Neural cell (in vitro differentiated cells): ENCODE measurements around the gene THAP4. TPM values are rescaled to one million over a fixed set of nuclear protein-coding genes. Genes with fewer than 3 reads are reported as not detected.

Experiments
- H2AFZ ChIP-seq: fragments of 200-600, 300-800 bp; sonication (generic), shearing (Covaris generic); 2 replicates; pipeline ENCODE4 v1.6.0; 2014; ENCODE audit warnings: low read depth, mild to moderate bottlenecking, antibody characterized with exemption, low read length, moderate library complexity
- H3F3A ChIP-seq: fragments of 200-600 bp; shearing (Covaris generic); 2 replicates; pipeline ENCODE4 v1.6.1; 2016; ENCODE audit warnings: mild to moderate bottlenecking, moderate library complexity, mixed read lengths, antibody characterized with exemption, low read length; ENCODE audit not compliant: insufficient read depth, poor library complexity, severe bottlenecking
- H3K27ac ChIP-seq: fragments of 200-600, 300-800 bp; sonication (generic), shearing (Covaris generic); 2 replicates; pipeline ENCODE4 v1.5.1; 2014; ENCODE audit warnings: mild to moderate bottlenecking, low read length, moderate library complexity
- H3K27me3 ChIP-seq: fragments of 300-800, 200-600 bp; sonication (generic), shearing (Covaris generic); 2 replicates; pipeline ENCODE4 v1.6.0; 2014; ENCODE audit warnings: mild to moderate bottlenecking, low read depth, low read length, moderate library complexity; ENCODE audit not compliant: insufficient read depth
- H3K36me3 ChIP-seq: fragments of 300-800, 200-600 bp; sonication (generic), shearing (Covaris generic); 2 replicates; pipeline ENCODE4 v1.5.1; 2014; ENCODE audit warnings: mild to moderate bottlenecking, antibody characterized with exemption, low read length, moderate library complexity; ENCODE audit not compliant: insufficient read depth
- H3K4me2 ChIP-seq: fragments of 300-800, 200-600 bp; sonication (generic), shearing (Covaris generic); 2 replicates; pipeline ENCODE4 v1.6.0; 2014; ENCODE audit warnings: mild to moderate bottlenecking, low read length
- H3K4me3 ChIP-seq: fragments of 300-800, 200-600 bp; sonication (generic), shearing (Covaris generic); 2 replicates; pipeline ENCODE4 v1.5.1; 2014; ENCODE audit warnings: mild to moderate bottlenecking, low read length, moderate library complexity
- H3K79me2 ChIP-seq: fragments of 200-600 bp; shearing (Covaris generic); replicated peaks from 2 replicates; pipeline ENCODE4 v1.6.0; 2014; ENCODE audit warnings: mild to moderate bottlenecking, low read length, moderate library complexity; ENCODE audit not compliant: insufficient read depth
- H3K9ac ChIP-seq: fragments of 300-800, 200-600 bp; sonication (generic), shearing (Covaris generic); 2 replicates; pipeline ENCODE4 v1.6.1; 2016; ENCODE audit warnings: mild to moderate bottlenecking, low read length, mixed read lengths
- H3K9me2 ChIP-seq: fragments of 200-600 bp; shearing (Covaris generic); 2 replicates; pipeline ENCODE4 v1.6.1; 2016; ENCODE audit warnings: mild to moderate bottlenecking, low read length, mixed read lengths; ENCODE audit not compliant: insufficient read depth
- H3K9me3 ChIP-seq: fragments of 200-600, 300-800 bp; sonication (generic), shearing (Covaris generic); 2 replicates; pipeline ENCODE4 v1.6.1; 2016; ENCODE audit warnings: mild to moderate bottlenecking, mixed run types, low read length, moderate library complexity, mixed read lengths
- H4K20me1 ChIP-seq: fragments of 200-600 bp; shearing (Covaris generic); 2 replicates; pipeline ENCODE4 v1.6.1; 2016; ENCODE audit warnings: mild to moderate bottlenecking, mixed run types; ENCODE audit not compliant: insufficient read depth
- EP300 ChIP-seq: fragments of 450-650 bp; conservative IDR thresholded peaks from 2 replicates; pipeline ENCODE4 v1.6.1; 2014; ENCODE audit warnings: antibody characterized with exemption, mild to moderate bottlenecking, moderate library complexity; ENCODE audit not compliant: poor library complexity, severe bottlenecking
- EZH2 ChIP-seq: fragments of 200-600, 300-800 bp; shearing (Covaris generic), sonication (generic); IDR thresholded peaks from 2 replicates; pipeline ENCODE4 v1.6.1; 2014; ENCODE audit warnings: antibody characterized with exemption, low read length, borderline replicate concordance, mild to moderate bottlenecking; ENCODE audit not compliant: insufficient read depth, poor library complexity, severe bottlenecking
- MXI1 ChIP-seq: fragments of 450-650 bp; conservative IDR thresholded peaks from 2 replicates; pipeline ENCODE4 v1.6.1; 2014; ENCODE audit warnings: antibody characterized with exemption, mild to moderate bottlenecking; ENCODE audit not compliant: poor library complexity, severe bottlenecking
- POLR2AphosphoS5 ChIP-seq: IDR thresholded peaks from 2 replicates; pipeline ENCODE4 v1.6.1; 2012
- RAD21 ChIP-seq: fragments of 450-650 bp; conservative IDR thresholded peaks from 2 replicates; pipeline ENCODE4 v1.6.1; 2014; ENCODE audit warnings: antibody characterized with exemption, mild to moderate bottlenecking, moderate library complexity
- SMC3 ChIP-seq: fragments of 450-650 bp; conservative IDR thresholded peaks from 2 replicates; pipeline ENCODE4 v1.6.1; 2014; ENCODE audit warnings: antibody characterized with exemption, mild to moderate bottlenecking, moderate library complexity; ENCODE audit not compliant: poor library complexity
- TAF1 ChIP-seq: IDR thresholded peaks from 2 replicates; pipeline ENCODE4 v1.6.1; 2012; ENCODE audit warnings: low read depth
- polyA plus RNA-seq: library from polyadenylated mRNA; depleted of rRNA; stranded (reverse); fragments of >200 nt; gene quantifications from 2 replicates; pipeline ENCODE4 v1.2.3, GENCODE V29; 2014
- TF ChIP-seq, protein P1 (sequence below): IDR thresholded peaks from 2 replicates; pipeline ENCODE4 v1.6.1; 2012; ENCODE audit warnings: borderline replicate concordance
- TF ChIP-seq, protein P2 (sequence below): fragments of 450-650 bp; IDR thresholded peaks from 2 replicates; pipeline ENCODE4 v1.5.1; 2014; ENCODE audit warnings: antibody characterized with exemption, mild to moderate bottlenecking, moderate library complexity; ENCODE audit not compliant: poor library complexity, severe bottlenecking

Gene THAP4
- polyA plus RNA-seq, 1 donor from 2014 or later = 30.8 TPM

DNA sequence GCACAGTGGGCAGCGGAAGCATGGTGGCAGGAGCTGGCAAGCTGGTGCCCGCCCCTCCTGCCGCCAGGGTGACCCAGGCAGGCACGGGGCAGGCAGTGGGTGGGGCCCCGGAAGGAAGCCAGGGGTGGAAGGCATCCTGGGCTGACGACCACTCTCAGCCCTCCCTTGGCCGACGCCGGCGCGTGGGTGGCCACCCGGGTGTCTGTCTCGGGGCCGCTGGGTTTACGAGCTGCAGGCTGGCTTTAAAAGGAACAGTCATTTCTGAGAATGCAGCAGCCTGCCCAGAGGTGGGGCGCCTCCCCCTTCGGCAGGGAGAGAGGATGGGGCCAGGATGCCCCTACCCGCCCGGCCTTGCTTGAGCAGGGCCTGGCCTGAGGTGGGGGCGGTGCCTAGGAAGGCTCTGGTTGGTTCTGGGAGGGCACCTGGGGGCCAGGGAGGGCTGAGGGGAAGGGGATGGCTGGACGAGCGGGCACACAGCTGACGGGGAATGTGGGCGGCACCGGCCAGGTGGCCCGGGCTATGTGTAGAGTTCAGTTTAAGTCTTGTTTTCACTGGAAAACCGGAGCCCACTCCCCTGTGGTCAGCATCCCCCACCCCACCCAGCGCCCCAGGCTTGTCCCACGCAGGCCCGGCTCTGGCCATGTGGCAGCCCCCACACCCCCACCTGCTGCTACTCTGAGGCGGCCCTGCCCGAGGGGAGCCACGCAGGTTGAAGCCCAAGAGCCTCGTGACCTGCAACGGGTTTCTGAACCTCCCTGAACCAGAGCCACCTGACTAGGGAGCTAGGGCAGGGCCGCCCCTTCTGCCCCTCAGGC is 72.2 kb downstream of the THAP4 start:
- no peaks in the 10 kb centered on the region for H3K9me2 ChIP-seq
- no peaks in the 10 kb centered on the region for H3K79me2 ChIP-seq
- H3F3A ChIP-seq = no peaks in the 10 kb centered on the region
- H4K20me1 ChIP-seq = no peaks in the 10 kb centered on the region
- H3K9me3 ChIP-seq = no peaks in the 10 kb centered on the region
- H2AFZ ChIP-seq = no peak overlapping the region
- no peaks in the 10 kb centered on the region for H3K36me3 ChIP-seq
- H3K27ac ChIP-seq = no peak overlapping the region
- TF ChIP-seq MXI1 = no peak
- no peak for TF ChIP-seq EZH2
- TF ChIP-seq, protein P1, sequence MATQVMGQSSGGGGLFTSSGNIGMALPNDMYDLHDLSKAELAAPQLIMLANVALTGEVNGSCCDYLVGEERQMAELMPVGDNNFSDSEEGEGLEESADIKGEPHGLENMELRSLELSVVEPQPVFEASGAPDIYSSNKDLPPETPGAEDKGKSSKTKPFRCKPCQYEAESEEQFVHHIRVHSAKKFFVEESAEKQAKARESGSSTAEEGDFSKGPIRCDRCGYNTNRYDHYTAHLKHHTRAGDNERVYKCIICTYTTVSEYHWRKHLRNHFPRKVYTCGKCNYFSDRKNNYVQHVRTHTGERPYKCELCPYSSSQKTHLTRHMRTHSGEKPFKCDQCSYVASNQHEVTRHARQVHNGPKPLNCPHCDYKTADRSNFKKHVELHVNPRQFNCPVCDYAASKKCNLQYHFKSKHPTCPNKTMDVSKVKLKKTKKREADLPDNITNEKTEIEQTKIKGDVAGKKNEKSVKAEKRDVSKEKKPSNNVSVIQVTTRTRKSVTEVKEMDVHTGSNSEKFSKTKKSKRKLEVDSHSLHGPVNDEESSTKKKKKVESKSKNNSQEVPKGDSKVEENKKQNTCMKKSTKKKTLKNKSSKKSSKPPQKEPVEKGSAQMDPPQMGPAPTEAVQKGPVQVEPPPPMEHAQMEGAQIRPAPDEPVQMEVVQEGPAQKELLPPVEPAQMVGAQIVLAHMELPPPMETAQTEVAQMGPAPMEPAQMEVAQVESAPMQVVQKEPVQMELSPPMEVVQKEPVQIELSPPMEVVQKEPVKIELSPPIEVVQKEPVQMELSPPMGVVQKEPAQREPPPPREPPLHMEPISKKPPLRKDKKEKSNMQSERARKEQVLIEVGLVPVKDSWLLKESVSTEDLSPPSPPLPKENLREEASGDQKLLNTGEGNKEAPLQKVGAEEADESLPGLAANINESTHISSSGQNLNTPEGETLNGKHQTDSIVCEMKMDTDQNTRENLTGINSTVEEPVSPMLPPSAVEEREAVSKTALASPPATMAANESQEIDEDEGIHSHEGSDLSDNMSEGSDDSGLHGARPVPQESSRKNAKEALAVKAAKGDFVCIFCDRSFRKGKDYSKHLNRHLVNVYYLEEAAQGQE = no peak
- TF ChIP-seq SMC3 = no peak
- no peak for TF ChIP-seq EP300
- no peak for TF ChIP-seq RAD21
- TF ChIP-seq POLR2AphosphoS5 = no peak
- TF ChIP-seq, protein P2, sequence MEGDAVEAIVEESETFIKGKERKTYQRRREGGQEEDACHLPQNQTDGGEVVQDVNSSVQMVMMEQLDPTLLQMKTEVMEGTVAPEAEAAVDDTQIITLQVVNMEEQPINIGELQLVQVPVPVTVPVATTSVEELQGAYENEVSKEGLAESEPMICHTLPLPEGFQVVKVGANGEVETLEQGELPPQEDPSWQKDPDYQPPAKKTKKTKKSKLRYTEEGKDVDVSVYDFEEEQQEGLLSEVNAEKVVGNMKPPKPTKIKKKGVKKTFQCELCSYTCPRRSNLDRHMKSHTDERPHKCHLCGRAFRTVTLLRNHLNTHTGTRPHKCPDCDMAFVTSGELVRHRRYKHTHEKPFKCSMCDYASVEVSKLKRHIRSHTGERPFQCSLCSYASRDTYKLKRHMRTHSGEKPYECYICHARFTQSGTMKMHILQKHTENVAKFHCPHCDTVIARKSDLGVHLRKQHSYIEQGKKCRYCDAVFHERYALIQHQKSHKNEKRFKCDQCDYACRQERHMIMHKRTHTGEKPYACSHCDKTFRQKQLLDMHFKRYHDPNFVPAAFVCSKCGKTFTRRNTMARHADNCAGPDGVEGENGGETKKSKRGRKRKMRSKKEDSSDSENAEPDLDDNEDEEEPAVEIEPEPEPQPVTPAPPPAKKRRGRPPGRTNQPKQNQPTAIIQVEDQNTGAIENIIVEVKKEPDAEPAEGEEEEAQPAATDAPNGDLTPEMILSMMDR = no peak
- TF ChIP-seq TAF1 = no peak
- no peak overlapping the region for H3K4me3 ChIP-seq
- H3K9ac ChIP-seq = no peak overlapping the region
- no peak overlapping the region for H3K4me2 ChIP-seq
- H3K27me3 ChIP-seq = peaks cover 11% of the 10 kb centered on the region

DNA sequence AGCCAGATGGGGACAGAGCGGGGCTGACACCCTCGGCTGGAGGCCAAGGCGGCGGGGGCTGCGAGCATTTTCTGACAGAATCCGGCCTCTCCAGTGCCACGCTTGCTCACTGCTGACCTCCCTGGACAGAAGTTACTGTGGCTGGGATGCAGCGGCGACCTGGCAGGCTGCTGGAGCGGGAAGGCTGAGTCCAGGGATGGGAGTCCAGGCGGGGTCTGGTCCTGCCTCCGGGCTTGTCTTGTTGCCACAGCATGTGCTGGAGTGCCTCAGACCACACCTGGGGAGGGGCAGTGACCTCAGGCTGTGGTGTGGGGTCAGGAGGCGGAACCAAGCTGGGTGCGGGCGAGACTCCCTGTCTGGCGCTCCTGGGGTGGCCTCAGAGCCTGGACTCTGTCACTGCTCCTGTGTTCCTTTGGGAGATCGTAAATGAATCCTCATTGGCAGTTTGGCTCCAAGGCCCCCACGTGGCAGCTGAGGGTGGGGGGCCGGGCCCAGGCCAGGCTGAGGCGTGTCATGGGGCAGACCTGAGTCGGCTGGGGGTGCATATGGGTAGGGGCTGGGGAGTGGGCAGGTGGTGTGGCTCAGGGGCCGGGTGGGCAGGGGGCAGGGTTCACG is 72.9 kb downstream of the THAP4 start:
- Histone ChIP-seq H3K27ac (no peak overlapping the region), H3K9ac (no peak overlapping the region), H3K9me2 (no peaks in the 10 kb centered on the region), H3K4me3 (no peak overlapping the region), H3K4me2 (no peak overlapping the region), H3K79me2 (no peaks in the 10 kb centered on the region), H3K9me3 (no peaks in the 10 kb centered on the region), H3F3A (no peaks in the 10 kb centered on the region), H3K36me3 (no peaks in the 10 kb centered on the region), H2AFZ (no peak overlapping the region), H3K27me3 (peaks cover 15% of the 10 kb centered on the region), H4K20me1 (no peaks in the 10 kb centered on the region)
- TF ChIP-seq, protein P1 = no peak
- TF ChIP-seq TAF1 (no peak), MXI1 (no peak), EZH2 (no peak)
